GM19452 (cell line): ENCODE measurements around the gene CHST1.

Source experiments
- ATAC-seq: cut with Tn5 transposase; IDR thresholded peaks from one replicate; pipeline ENCODE4 v1.9.1; 2021; ENCODE audit not compliant: unreplicated experiment

CHST1 gene

GRCh38 chr11:45646275-45646927 lies 19.0 kb downstream of the CHST1 start:
- no peak for ATAC-seq

- no peak for ATAC-seq
These were observed 20.2 kb downstream of the CHST1 start for GRCh38 chr11:45644981-45645889.

- ATAC-seq: no peak
These were observed 21.7 kb downstream of the CHST1 start for GRCh38 chr11:45643598-45644260.

- no peak for ATAC-seq
These were observed 23.5 kb downstream of the CHST1 start for GRCh38 chr11:45641961-45642360.

GRCh38 chr11:45638051-45638450 lies 27.4 kb downstream of the CHST1 start:
- ATAC-seq: no peak

- ATAC-seq: no peak
These were observed 29.5 kb downstream of the CHST1 start for GRCh38 chr11:45635907-45636306.

GRCh38 chr11:45625611-45626010 lies 39.8 kb downstream of the CHST1 start:
- no peak for ATAC-seq

GRCh38 chr11:45624095-45624494 lies 41.3 kb downstream of the CHST1 start:
- ATAC-seq: no peak

- no peak for ATAC-seq
These were observed 42.6 kb downstream of the CHST1 start for GRCh38 chr11:45622861-45623260.

GRCh38 chr11:45622283-45622682 lies 43.1 kb downstream of the CHST1 start:
- ATAC-seq: no peak

- ATAC-seq: no peak
These were observed 43.8 kb downstream of the CHST1 start for GRCh38 chr11:45621588-45621987.

- ATAC-seq: no peak
These were observed 45.2 kb downstream of the CHST1 start for GRCh38 chr11:45620243-45620642.

GRCh38 chr11:45618897-45619296 lies 46.5 kb downstream of the CHST1 start:
- no peak for ATAC-seq

- ATAC-seq: no peak
These were observed 47.4 kb downstream of the CHST1 start for GRCh38 chr11:45617871-45618601.

GRCh38 chr11:45616802-45617549 lies 48.4 kb downstream of the CHST1 start:
- no peak for ATAC-seq

GRCh38 chr11:45615182-45615792 lies 50.1 kb downstream of the CHST1 start:
- ATAC-seq: no peak

- ATAC-seq: no peak
These were observed 51.1 kb downstream of the CHST1 start for GRCh38 chr11:45614196-45614828.

- ATAC-seq: no peak
These were observed 54.8 kb downstream of the CHST1 start for GRCh38 chr11:45610627-45611026.

- no peak for ATAC-seq
These were observed 55.5 kb downstream of the CHST1 start for GRCh38 chr11:45609902-45610301.

GRCh38 chr11:45609337-45609736 lies 56.1 kb downstream of the CHST1 start:
- ATAC-seq: no peak
